ENCODE data around the gene HIF3A. TPM values are rescaled to one million over a fixed set of nuclear protein-coding genes. Genes with fewer than 3 reads are reported as not detected.

The HIF3A gene
- total RNA-seq, 6 experiments from 2014 or later: 0.14 to 3.3 (median 2.1) TPM

DNA sequence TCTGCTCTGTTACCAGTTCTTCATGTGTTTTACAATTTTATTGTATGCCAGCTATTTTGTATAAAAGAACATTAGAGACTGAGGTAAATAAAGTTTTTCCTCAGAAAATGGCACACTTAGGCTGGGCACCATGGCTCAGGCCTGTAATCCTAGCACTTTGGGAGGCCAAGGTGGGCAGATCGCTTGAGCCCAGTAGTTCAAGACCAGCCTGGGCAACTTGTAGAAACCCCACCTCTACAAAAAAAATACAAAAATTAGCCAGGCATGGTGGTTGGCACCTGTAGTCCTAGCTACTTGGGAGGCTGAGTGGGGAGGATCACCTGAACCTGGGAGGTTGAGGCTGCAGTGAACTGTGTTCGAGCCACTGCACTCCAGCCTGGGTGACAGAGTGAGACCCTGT is 84.5 kb downstream of the HIF3A start:
- TF ChIP-seq, protein P1, sequence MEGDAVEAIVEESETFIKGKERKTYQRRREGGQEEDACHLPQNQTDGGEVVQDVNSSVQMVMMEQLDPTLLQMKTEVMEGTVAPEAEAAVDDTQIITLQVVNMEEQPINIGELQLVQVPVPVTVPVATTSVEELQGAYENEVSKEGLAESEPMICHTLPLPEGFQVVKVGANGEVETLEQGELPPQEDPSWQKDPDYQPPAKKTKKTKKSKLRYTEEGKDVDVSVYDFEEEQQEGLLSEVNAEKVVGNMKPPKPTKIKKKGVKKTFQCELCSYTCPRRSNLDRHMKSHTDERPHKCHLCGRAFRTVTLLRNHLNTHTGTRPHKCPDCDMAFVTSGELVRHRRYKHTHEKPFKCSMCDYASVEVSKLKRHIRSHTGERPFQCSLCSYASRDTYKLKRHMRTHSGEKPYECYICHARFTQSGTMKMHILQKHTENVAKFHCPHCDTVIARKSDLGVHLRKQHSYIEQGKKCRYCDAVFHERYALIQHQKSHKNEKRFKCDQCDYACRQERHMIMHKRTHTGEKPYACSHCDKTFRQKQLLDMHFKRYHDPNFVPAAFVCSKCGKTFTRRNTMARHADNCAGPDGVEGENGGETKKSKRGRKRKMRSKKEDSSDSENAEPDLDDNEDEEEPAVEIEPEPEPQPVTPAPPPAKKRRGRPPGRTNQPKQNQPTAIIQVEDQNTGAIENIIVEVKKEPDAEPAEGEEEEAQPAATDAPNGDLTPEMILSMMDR (IDR thresholded peaks at IDR 0.05): no peak
- H3K36me3 Mint-ChIP-seq (ENCODE audit: low read depth): peaks cover 30% of the 10 kb centered on the region
- H3K4me3 Mint-ChIP-seq: no peak overlapping the region
- H3K9me3 Mint-ChIP-seq: no peaks in the 10 kb centered on the region
- no peaks in the 10 kb centered on the region; the same call in 1 of the 2 replicates for H3K27me3 Mint-ChIP-seq (ENCODE audit: insufficient read depth)
- H3K4me1 Mint-ChIP-seq (ENCODE audit: low read depth): peaks cover 49% of the 10 kb centered on the region
- no peak for DNase-seq
- H3K27ac Mint-ChIP-seq: no peak overlapping the region; the same call in 1 of the 2 replicates

DNA sequence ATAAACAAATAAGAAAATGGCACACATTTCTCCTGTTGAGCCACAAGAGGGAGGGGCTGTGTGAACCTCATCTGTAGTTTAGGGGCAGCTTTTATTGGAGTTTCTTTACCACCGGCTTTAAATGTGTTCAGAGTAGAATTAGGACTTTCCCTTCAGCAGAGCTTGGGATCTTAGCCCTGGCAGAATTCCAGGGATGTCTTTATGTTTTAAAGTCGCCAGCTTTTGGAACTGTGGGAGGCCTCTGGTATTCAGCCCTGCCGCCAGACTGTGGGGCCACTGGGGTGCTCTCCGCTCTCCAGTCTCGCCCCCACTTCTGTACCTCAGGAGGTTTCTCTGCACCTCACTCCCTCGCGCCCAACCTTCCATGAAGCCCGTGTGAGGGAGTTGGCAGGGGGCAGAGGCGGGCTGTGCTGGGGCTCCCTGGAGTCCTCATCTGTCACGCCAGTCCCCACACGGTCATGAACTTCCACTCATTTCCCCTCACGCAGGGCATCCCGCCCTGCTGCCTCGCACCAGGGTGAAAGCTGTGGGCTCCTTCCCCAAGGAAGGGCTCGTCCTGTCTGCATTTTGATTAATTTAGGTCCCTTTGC is 85.0 kb downstream of the HIF3A start:
- Mint-ChIP-seq H3K9me3 (no peaks in the 10 kb centered on the region), H3K27me3 (ENCODE audit: insufficient read depth) (no peaks in the 10 kb centered on the region; the same call in 1 of the 2 replicates), H3K4me1 (ENCODE audit: low read depth) (peaks cover 44% of the 10 kb centered on the region), H3K27ac (no peak overlapping the region), H3K4me3 (no peak overlapping the region), H3K36me3 (ENCODE audit: low read depth) (peaks cover 30% of the 10 kb centered on the region)
- no peak for DNase-seq
- TF ChIP-seq, protein P1 (IDR thresholded peaks at IDR 0.05): no peak

DNA sequence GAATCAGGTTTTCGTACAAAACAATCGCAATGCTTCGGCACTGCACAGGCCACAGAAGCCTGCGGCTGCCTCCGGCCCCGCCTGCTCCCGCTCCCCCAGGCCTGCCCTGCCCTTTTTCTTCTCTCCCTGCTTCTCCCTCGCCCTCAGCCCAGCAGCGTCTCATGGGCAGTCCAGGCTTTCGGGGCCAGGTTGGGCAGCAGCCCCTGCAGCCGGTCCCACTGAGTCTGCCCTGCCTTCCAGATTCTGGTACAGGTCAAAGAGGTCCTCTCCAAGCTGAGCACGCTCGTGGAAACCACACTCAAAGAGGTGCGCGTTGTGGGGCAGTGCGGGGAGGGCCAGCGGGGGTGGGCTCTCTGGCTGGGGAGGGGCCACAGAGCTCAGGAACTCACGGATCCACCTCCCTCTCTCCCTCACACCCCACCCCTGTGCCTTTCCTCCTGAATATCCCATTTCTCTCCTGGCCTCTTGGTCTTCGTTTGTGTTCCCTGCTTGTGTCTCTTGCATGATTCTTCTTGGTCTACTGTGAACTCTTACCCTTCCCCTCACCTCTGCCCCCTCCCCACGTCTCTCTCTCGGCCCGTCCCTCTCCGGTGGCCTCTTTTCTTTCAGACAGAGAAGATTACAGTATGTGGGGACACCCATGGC is 86.5 kb downstream of the HIF3A start:
- Mint-ChIP-seq H3K27me3 (ENCODE audit: insufficient read depth) (no peaks in the 10 kb centered on the region; the same call in none of the 2 replicates), H3K9me3 (0 out of 2 replicates have a peak, but pooled peaks cover under 1% of the 10 kb centered on the region), H3K27ac (no peak overlapping the region), H3K4me1 (ENCODE audit: low read depth) (peaks cover 29% of the 10 kb centered on the region), H3K36me3 (ENCODE audit: low read depth) (peaks cover 34% of the 10 kb centered on the region), H3K4me3 (no peak overlapping the region)
- no peak for DNase-seq
- TF ChIP-seq, protein P1 (IDR thresholded peaks at IDR 0.05): no peak

DNA sequence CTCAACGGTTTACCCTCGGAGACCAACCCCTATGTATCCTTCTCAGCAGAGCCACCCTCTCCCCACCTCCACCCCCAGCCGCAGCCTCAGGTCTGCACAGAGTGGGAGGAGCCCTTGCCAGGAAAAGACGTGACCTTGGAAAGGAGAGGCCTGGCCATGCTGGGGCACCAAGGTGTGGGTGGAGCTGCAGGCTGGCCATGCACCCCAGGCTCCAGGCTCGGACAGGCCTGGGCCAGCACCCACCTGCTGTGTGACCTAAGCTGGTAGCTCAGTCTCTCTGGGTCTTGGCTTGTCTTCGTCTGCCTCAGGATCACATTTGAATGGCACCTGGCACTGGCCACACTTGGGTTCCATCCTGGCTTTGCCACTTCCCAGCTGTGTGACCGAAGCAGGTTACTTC is 87.0 kb downstream of the HIF3A start:
- Mint-ChIP-seq H3K4me1 (ENCODE audit: low read depth) (peaks cover 24% of the 10 kb centered on the region), H3K27me3 (ENCODE audit: insufficient read depth) (peaks cover under 1% of the 10 kb centered on the region), H3K27ac (no peak overlapping the region), H3K9me3 (peaks cover 6% of the 10 kb centered on the region; the same call in 1 of the 2 replicates), H3K4me3 (no peak overlapping the region), H3K36me3 (ENCODE audit: low read depth) (peaks cover 40% of the 10 kb centered on the region)
- TF ChIP-seq, protein P1 (IDR thresholded peaks at IDR 0.05): no peak
- DNase-seq: no peak

DNA sequence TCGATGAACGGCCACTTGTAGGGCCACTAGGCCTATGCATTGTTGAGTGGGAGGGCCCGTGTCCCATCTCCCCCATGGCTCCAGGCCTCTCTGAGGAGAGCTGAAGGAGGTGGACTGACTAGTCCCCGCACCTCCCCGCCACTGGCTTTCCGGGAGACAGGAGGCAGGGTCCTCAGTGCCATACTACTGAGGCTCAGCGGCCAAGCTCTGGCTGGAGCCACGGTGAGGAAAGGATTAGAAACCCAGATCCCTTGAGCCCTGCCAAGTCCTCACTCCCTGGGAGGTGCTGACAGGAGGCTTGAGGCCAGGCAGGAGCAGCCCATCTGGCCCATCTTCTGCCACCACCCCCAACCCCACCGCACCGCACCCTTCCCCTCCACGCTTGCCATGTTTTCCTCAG is 87.6 kb downstream of the HIF3A start:
- peaks cover 3% of the 10 kb centered on the region for H3K27me3 Mint-ChIP-seq (ENCODE audit: insufficient read depth)
- TF ChIP-seq, protein P1 (IDR thresholded peaks at IDR 0.05): no peak
- no peak for DNase-seq
- H3K9me3 Mint-ChIP-seq: peaks cover 10% of the 10 kb centered on the region
- no peak overlapping the region for H3K4me3 Mint-ChIP-seq
- peaks cover 18% of the 10 kb centered on the region for H3K4me1 Mint-ChIP-seq (ENCODE audit: low read depth)
- H3K27ac Mint-ChIP-seq: no peak overlapping the region
- peaks cover 43% of the 10 kb centered on the region for H3K36me3 Mint-ChIP-seq (ENCODE audit: low read depth)
